HCT116 (cell line): ENCODE results near the gene ZFR2. TPM values are rescaled to one million over a fixed set of nuclear protein-coding genes. Genes with fewer than 3 reads are reported as not detected.

Experiments
- ATAC-seq: fragments of 200-7000 bp; cut with Tn5 transposase; 2 replicates; pipeline ENCODE4 v1.9.1; 2020; ENCODE audit warnings: mild to moderate bottlenecking, moderate library complexity
- BruUV-seq: library from RNA; stranded (reverse); fragments of 400-500 nt; replicated peaks from 2 replicates; lab custom pipeline; 2021; lab: Mats Ljungman, UMichigan
- CTCF ChIA-PET: fragments of 300-600 bp; sonication (Branson Sonifier 250); formaldehyde crosslinking; loops from one replicate; lab custom pipeline; 2021; ENCODE audit warnings: antibody characterized with exemption; lab: Charles Lee
- POLR2A ChIA-PET: fragments of 300-600, 350-600 bp; sonication (Branson Sonifier 250); formaldehyde crosslinking; loops from one replicate; lab custom pipeline; 2021; ENCODE audit warnings: antibody characterized with exemption; lab: Charles Lee
- RAD21 ChIA-PET, 2 experiments: fragments of 300-600 bp; sonication (Branson Sonifier 250); formaldehyde crosslinking; loops; one replicate each; lab custom pipeline; 2023; ENCODE audit warnings: low total read pairs in 2 of 2; ENCODE audit not compliant: uncharacterized antibody in 2 of 2, unreplicated experiment in 2 of 2, low non-redundant PET in 1 of 2; lab: Charles Lee
- DNase-seq: peaks from one replicate; pipeline ENCODE4 v3.0.0-alpha.2; 2010; ENCODE audit warnings: low read depth, low spot score
- H2AFZ ChIP-seq: fragments of 200-600 bp; shearing (Covaris generic), sonication (generic); 2 replicates; pipeline ENCODE4 v1.6.1; 2017; ENCODE audit warnings: low read depth, mixed run types, mixed read lengths, antibody characterized with exemption, low read length; ENCODE audit not compliant: poor library complexity, severe bottlenecking
- H3K27ac ChIP-seq: 2 replicates; pipeline ENCODE4 v1.5.1; 2012; ENCODE audit warnings: low read depth, low read length
- H3K27me3 ChIP-seq: fragments of 200-600 bp; sonication (generic); 2 replicates; pipeline ENCODE4 v1.6.1; 2016; ENCODE audit warnings: mixed run types, low read length, mixed read lengths; ENCODE audit not compliant: insufficient read depth
- H3K36me3 ChIP-seq, 2 experiments: fragments of 200-500 bp in 1 of 2; fragments of 200-600 bp in 1 of 2; sonication (Bioruptor generic) in 1 of 2; sonication (generic) in 1 of 2; 2 replicates each; pipeline versions ENCODE4 v1.5.1 to v1.6.1; 2014 to 2016; ENCODE audit warnings: low read length in 2 of 2, inconsistent platforms in 1 of 2, mixed read lengths in 1 of 2, mixed run types in 1 of 2; ENCODE audit not compliant: insufficient read depth in 2 of 2, control insufficient read depth in 1 of 2
- H3K4me1 ChIP-seq, 2 experiments: fragments of 200-600 bp in 1 of 2; sonication (generic) in 1 of 2; 2 replicates each; pipeline versions ENCODE4 v1.5.1 to v1.6.1; 2012 to 2017; ENCODE audit warnings: low read length in 2 of 2, inconsistent platforms in 1 of 2, mild to moderate bottlenecking in 1 of 2, mixed read lengths in 1 of 2, mixed run types in 1 of 2, moderate library complexity in 1 of 2; ENCODE audit not compliant: insufficient read depth in 2 of 2, control insufficient read depth in 1 of 2
- H3K4me2 ChIP-seq: fragments of 200-600 bp; sonication (generic); 2 replicates; pipeline ENCODE4 v1.6.1; 2017; ENCODE audit warnings: mixed run types, low read length, mixed read lengths
- H3K4me3 ChIP-seq, 2 experiments: fragments of 200-600 bp in 1 of 2; sonication (generic) in 1 of 2; replicated peaks in 1 of 2; 2 replicates each; pipeline ENCODE4 v1.5.1; 2011 to 2016; ENCODE audit warnings: low read length in 2 of 2, control low read depth in 1 of 2, low read depth in 1 of 2, mild to moderate bottlenecking in 1 of 2, mixed read lengths in 1 of 2, mixed run types in 1 of 2
- H3K79me2 ChIP-seq: fragments of 200-600 bp; sonication (generic); 2 replicates; pipeline ENCODE4 v1.6.1; 2017; ENCODE audit warnings: mild to moderate bottlenecking, mixed run types, low read length, moderate library complexity, mixed read lengths; ENCODE audit not compliant: insufficient read depth
- H3K9ac ChIP-seq: fragments of 200-600 bp; sonication (generic); 2 replicates; pipeline ENCODE4 v1.6.1; 2016; ENCODE audit warnings: low read length, mixed read lengths
- H3K9me2 ChIP-seq: fragments of 200-600 bp; sonication (generic), shearing (Covaris generic); 2 replicates; pipeline ENCODE4 v1.6.1; 2017; ENCODE audit warnings: mixed run types, mild to moderate bottlenecking, moderate library complexity; ENCODE audit not compliant: insufficient read depth
- H3K9me3 ChIP-seq, 2 experiments: fragments of 200-500 bp in 1 of 2; fragments of 200-600 bp in 1 of 2; sonication (Bioruptor generic) in 1 of 2; sonication (generic) in 1 of 2; 2 replicates each; pipeline ENCODE4 v1.6.1; 2014 to 2017; ENCODE audit warnings: low read length in 2 of 2, mixed read lengths in 2 of 2, inconsistent platforms in 1 of 2, low read depth in 1 of 2, mild to moderate bottlenecking in 1 of 2, mixed run types in 1 of 2, moderate library complexity in 1 of 2; ENCODE audit not compliant: control insufficient read depth in 1 of 2, insufficient read depth in 1 of 2
- H4K20me1 ChIP-seq: fragments of 200-600 bp; sonication (generic), shearing (Covaris generic); 2 replicates; pipeline ENCODE4 v1.6.1; 2017; ENCODE audit warnings: mixed run types, mild to moderate bottlenecking, moderate library complexity; ENCODE audit not compliant: insufficient read depth
- CEBPB ChIP-seq: IDR thresholded peaks from 2 replicates; pipeline ENCODE4 v1.6.1; 2012; ENCODE audit warnings: low read depth
- POLR2AphosphoS5 ChIP-seq: IDR thresholded peaks from 2 replicates; pipeline ENCODE4 v1.6.1; 2011; ENCODE audit warnings: mild to moderate bottlenecking, low read depth, low read length, moderate library complexity
- SP1 ChIP-seq: IDR thresholded peaks from 2 replicates; pipeline ENCODE4 v1.6.1; 2012; ENCODE audit warnings: low read depth
- TCF7L2 ChIP-seq: IDR thresholded peaks from 2 replicates; pipeline ENCODE4 v1.7.0; 2011; ENCODE audit warnings: borderline replicate concordance, inconsistent platforms; ENCODE audit not compliant: insufficient read depth, insufficient read length; ENCODE audit errors: extremely low read depth
- ZFX ChIP-seq: fragments of 450-650 bp; IDR thresholded peaks from 2 replicates; pipeline ENCODE4 v1.6.1; 2017
- intact Hi-C: fragments of 100-400 bp; cut with micrococcal nuclease; formaldehyde crosslinking; loops from 2 replicates; pipeline ENCODE4 v1.10.0; 2022
- total RNA-seq: library from RNA; stranded (reverse); gene quantifications from one replicate; pipeline ENCODE4 v1.2.1, GENCODE V29; 2021; ENCODE audit not compliant: unreplicated experiment
- TF ChIP-seq, protein P1 (sequence below): IDR thresholded peaks from 2 replicates; pipeline ENCODE4 v1.6.1; 2011; ENCODE audit warnings: mild to moderate bottlenecking, low read length, moderate library complexity; ENCODE audit not compliant: insufficient replicate concordance; ENCODE audit errors: extremely low read depth
- TF ChIP-seq, protein P2 (sequence below): IDR thresholded peaks from 2 replicates; pipeline ENCODE4 v1.6.1; 2012
- TF ChIP-seq, protein P3 (sequence below): IDR thresholded peaks from 2 replicates; pipeline ENCODE4 v1.6.1; 2012; ENCODE audit warnings: low read depth
- TF ChIP-seq, protein P4 (sequence below): IDR thresholded peaks from 2 replicates; pipeline ENCODE4 v1.6.1; 2012

Gene ZFR2
- total RNA-seq, 1 experiment from 2014 or later, result 0.34 TPM

DNA sequence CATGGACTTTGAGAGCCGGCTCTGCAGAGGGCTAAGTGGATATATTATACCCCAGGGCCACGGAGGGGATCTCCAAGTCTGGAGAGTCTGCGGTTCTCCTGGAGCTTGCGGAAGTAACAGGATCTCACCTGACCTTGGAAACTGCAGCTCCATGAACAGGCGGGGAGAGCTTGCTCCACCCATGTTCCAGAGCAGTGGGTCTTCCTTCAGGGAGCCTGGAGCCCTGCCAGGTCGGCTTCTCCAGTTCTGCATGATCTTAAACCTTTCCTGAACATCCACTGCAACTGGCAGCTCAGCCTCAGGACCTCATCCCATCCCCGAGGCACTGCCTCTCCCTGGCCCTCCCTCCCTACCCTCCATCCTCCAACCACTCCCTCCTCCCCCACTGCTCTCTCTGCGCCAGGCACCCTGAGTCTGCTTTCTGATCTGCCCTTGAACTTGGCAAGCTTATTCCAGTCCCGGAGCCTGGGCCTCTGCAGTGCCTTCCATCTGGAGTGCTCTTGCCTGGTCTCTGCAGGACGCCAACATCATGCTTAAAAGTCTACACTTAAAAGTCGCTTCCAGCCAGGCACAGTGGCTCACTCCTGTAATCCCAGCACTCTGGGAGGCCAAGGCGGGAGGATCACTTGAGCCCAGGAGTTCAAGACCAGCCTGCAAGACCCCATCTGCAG, 24.8 kb upstream of the ZFR2 start:
- TF ChIP-seq CEBPB, result no peak
- TF ChIP-seq, protein P1, sequence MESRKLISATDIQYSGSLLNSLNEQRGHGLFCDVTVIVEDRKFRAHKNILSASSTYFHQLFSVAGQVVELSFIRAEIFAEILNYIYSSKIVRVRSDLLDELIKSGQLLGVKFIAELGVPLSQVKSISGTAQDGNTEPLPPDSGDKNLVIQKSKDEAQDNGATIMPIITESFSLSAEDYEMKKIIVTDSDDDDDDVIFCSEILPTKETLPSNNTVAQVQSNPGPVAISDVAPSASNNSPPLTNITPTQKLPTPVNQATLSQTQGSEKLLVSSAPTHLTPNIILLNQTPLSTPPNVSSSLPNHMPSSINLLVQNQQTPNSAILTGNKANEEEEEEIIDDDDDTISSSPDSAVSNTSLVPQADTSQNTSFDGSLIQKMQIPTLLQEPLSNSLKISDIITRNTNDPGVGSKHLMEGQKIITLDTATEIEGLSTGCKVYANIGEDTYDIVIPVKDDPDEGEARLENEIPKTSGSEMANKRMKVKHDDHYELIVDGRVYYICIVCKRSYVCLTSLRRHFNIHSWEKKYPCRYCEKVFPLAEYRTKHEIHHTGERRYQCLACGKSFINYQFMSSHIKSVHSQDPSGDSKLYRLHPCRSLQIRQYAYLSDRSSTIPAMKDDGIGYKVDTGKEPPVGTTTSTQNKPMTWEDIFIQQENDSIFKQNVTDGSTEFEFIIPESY, result no peak
- no peak for TF ChIP-seq POLR2AphosphoS5
- TF ChIP-seq, protein P2, sequence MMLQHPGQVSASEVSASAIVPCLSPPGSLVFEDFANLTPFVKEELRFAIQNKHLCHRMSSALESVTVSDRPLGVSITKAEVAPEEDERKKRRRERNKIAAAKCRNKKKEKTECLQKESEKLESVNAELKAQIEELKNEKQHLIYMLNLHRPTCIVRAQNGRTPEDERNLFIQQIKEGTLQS, result no peak
- TF ChIP-seq, protein P3, sequence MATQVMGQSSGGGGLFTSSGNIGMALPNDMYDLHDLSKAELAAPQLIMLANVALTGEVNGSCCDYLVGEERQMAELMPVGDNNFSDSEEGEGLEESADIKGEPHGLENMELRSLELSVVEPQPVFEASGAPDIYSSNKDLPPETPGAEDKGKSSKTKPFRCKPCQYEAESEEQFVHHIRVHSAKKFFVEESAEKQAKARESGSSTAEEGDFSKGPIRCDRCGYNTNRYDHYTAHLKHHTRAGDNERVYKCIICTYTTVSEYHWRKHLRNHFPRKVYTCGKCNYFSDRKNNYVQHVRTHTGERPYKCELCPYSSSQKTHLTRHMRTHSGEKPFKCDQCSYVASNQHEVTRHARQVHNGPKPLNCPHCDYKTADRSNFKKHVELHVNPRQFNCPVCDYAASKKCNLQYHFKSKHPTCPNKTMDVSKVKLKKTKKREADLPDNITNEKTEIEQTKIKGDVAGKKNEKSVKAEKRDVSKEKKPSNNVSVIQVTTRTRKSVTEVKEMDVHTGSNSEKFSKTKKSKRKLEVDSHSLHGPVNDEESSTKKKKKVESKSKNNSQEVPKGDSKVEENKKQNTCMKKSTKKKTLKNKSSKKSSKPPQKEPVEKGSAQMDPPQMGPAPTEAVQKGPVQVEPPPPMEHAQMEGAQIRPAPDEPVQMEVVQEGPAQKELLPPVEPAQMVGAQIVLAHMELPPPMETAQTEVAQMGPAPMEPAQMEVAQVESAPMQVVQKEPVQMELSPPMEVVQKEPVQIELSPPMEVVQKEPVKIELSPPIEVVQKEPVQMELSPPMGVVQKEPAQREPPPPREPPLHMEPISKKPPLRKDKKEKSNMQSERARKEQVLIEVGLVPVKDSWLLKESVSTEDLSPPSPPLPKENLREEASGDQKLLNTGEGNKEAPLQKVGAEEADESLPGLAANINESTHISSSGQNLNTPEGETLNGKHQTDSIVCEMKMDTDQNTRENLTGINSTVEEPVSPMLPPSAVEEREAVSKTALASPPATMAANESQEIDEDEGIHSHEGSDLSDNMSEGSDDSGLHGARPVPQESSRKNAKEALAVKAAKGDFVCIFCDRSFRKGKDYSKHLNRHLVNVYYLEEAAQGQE, result no peak
- TF ChIP-seq, protein P4, sequence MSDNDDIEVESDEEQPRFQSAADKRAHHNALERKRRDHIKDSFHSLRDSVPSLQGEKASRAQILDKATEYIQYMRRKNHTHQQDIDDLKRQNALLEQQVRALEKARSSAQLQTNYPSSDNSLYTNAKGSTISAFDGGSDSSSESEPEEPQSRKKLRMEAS, result no peak
- no peak for TF ChIP-seq TCF7L2
- no peak for TF ChIP-seq SP1
- TF ChIP-seq ZFX, result no peak
- TF ChIP-seq, all 23 proteins: peak for 0
- Histone ChIP-seq H3K36me3 (no peaks in the 10 kb centered on the region), H3K27me3 (no peaks in the 10 kb centered on the region), H3K9ac (no peak overlapping the region), H3K79me2 (no peaks in the 10 kb centered on the region), H3K4me1 (no peaks in the 10 kb centered on the region), H3K9me2 (no peaks in the 10 kb centered on the region), H2AFZ (no peak overlapping the region), H3K4me3 (no peak overlapping the region), H3K27ac (no peak overlapping the region), H4K20me1 (no peaks in the 10 kb centered on the region), H3K4me2 (no peak overlapping the region), H3K9me3 (no peaks in the 10 kb centered on the region)
- DNase-seq (no peak), ATAC-seq (no peak)
- intact Hi-C loops, result no loop called here
- POLR2A ChIA-PET, result no interaction called here
- no TSS peak for BruUV-seq
- RAD21 ChIA-PET, result no interaction called here
- CTCF ChIA-PET, result interaction anchor here (0.7 kb wide), 1 partner anchor 155 kb away, joined by 3 read pairs; no protein-coding TSS in a partner anchor
